ENCODE measurements around the gene RYR3. TPM values are rescaled to one million over a fixed set of nuclear protein-coding genes. Genes with fewer than 3 reads are reported as not detected.

The RYR3 gene
- total RNA-seq, 1 experiment from 2014 or later: 0.66 TPM

DNA sequence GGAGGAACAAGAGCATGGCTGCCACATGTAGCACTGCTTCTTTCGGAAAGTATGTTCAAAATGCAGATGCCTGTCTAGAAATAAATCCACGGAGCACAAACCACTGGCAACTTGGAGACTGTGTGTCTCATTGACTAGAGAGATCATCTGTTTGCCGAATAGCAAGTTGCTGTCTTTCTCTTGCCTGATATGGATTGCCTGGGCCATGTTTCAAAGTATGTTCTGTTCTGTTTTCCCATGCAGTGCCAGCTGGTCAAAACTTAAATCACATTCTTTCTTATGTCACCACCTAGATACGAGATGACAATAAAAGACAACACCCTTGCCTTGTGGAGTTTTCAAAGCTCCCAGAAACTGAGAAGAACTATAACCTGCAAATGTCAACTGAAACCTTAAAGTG, 318.9 kb downstream of the RYR3 start:
- Mint-ChIP-seq H3K4me3 (ENCODE audit: unreplicated experiment) (no peak overlapping the region), H3K4me1 (ENCODE audit: low read depth, unreplicated experiment) (no peaks in the 10 kb centered on the region), H3K9me3 (ENCODE audit: unreplicated experiment) (no peaks in the 10 kb centered on the region), H3K27ac (ENCODE audit: unreplicated experiment) (no peak overlapping the region), H3K36me3 (ENCODE audit: insufficient read depth, unreplicated experiment) (no peaks in the 10 kb centered on the region), H3K27me3 (ENCODE audit: insufficient read depth, unreplicated experiment) (peaks cover 18% of the 10 kb centered on the region)
- Histone ChIP-seq H3K9me3 (no peaks in the 10 kb centered on the region), H3K4me1 (no peaks in the 10 kb centered on the region), H3K4me3 (ENCODE audit: low read depth, low read length) (no peak overlapping the region), H3K27me3 (replicated peaks; ENCODE audit: control insufficient read depth, insufficient read depth, low read length) (no peaks in the 10 kb centered on the region), H3K36me3 (ENCODE audit: control insufficient read depth, insufficient read depth, low read length) (no peaks in the 10 kb centered on the region)
- no peak for DNase-seq
- POLR2A ChIA-PET: no interaction called here
- BruUV-seq (replicated peaks): no TSS peak
- TF ChIP-seq CTCF (IDR thresholded peaks at IDR 0.05; ENCODE audit: insufficient read depth in 1 of 2, low read depth in 1 of 2, low read length in 1 of 2, severe bottlenecking in 1 of 2, unreplicated experiment in 1 of 2): no peak
- intact Hi-C loops (cut with micrococcal nuclease; ENCODE audit: unreplicated experiment): no loop called here
- CTCF ChIA-PET: no interaction called here

- H3K36me3 ChIP-seq (ENCODE audit: control insufficient read depth, insufficient read depth, low read length): no peaks in the 10 kb centered on the region
- no peaks in the 10 kb centered on the region; the same call in 1 of the 2 replicates for H3K27me3 ChIP-seq (replicated peaks; ENCODE audit: control insufficient read depth, insufficient read depth, low read length)
- no peak overlapping the region for H3K4me3 Mint-ChIP-seq (ENCODE audit: unreplicated experiment)
- no peaks in the 10 kb centered on the region for H3K9me3 ChIP-seq
- no peaks in the 10 kb centered on the region for H3K9me3 Mint-ChIP-seq (ENCODE audit: unreplicated experiment)
- H3K36me3 Mint-ChIP-seq (ENCODE audit: insufficient read depth, unreplicated experiment): no peaks in the 10 kb centered on the region
- no peaks in the 10 kb centered on the region for H3K4me1 Mint-ChIP-seq (ENCODE audit: low read depth, unreplicated experiment)
- ChIA-PET CTCF (no interaction called here), POLR2A (no interaction called here)
- no peak for DNase-seq
- H3K27me3 Mint-ChIP-seq (ENCODE audit: insufficient read depth, unreplicated experiment): peaks cover 28% of the 10 kb centered on the region
- no peaks in the 10 kb centered on the region for H3K4me1 ChIP-seq
- intact Hi-C loops (cut with micrococcal nuclease; ENCODE audit: unreplicated experiment): no loop called here
- no peak overlapping the region for H3K27ac Mint-ChIP-seq (ENCODE audit: unreplicated experiment)
- H3K4me3 ChIP-seq (ENCODE audit: low read depth, low read length): no peak overlapping the region
- no peak for TF ChIP-seq CTCF (IDR thresholded peaks at IDR 0.05; ENCODE audit: insufficient read depth in 1 of 2, low read depth in 1 of 2, low read length in 1 of 2, severe bottlenecking in 1 of 2, unreplicated experiment in 1 of 2)
- no TSS peak for BruUV-seq (replicated peaks)
Observed at GRCh38 chr15:33636234-33636633, 325.5 kb downstream of the RYR3 start.

DNA sequence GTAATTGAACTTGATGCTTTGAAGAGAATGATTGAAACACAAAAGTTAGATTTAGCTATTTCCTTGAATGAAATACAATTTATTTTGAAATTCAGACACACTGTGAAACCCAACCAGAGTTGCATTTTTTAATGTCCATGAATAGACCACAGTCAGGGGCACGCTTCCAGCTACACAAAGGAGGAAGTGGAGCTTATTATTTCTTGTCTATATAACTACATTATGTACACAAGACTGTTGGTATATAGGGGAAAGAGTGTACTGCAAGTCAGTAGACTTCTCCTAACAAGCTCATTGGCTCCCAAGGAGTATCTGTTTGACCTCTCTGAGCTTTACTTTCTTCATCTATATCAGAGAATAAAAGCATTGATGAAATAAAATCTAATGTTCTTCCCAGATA, 326.2 kb downstream of the RYR3 start:
- TF ChIP-seq CTCF (IDR thresholded peaks at IDR 0.05; ENCODE audit: insufficient read depth in 1 of 2, low read depth in 1 of 2, low read length in 1 of 2, severe bottlenecking in 1 of 2, unreplicated experiment in 1 of 2): no peak
- no peaks in the 10 kb centered on the region for H3K4me1 ChIP-seq
- H3K36me3 ChIP-seq (ENCODE audit: control insufficient read depth, insufficient read depth, low read length): no peaks in the 10 kb centered on the region
- no peak overlapping the region for H3K4me3 Mint-ChIP-seq (ENCODE audit: unreplicated experiment)
- H3K9me3 ChIP-seq: no peaks in the 10 kb centered on the region
- POLR2A ChIA-PET: no interaction called here
- H3K27ac Mint-ChIP-seq (ENCODE audit: unreplicated experiment): no peak overlapping the region
- H3K9me3 Mint-ChIP-seq (ENCODE audit: unreplicated experiment): no peaks in the 10 kb centered on the region
- H3K36me3 Mint-ChIP-seq (ENCODE audit: insufficient read depth, unreplicated experiment): no peaks in the 10 kb centered on the region
- H3K4me3 ChIP-seq (ENCODE audit: low read depth, low read length): no peak overlapping the region
- no peak for DNase-seq
- peaks cover 30% of the 10 kb centered on the region for H3K27me3 Mint-ChIP-seq (ENCODE audit: insufficient read depth, unreplicated experiment)
- intact Hi-C loops (cut with micrococcal nuclease; ENCODE audit: unreplicated experiment): no loop called here
- CTCF ChIA-PET: no interaction called here
- no TSS peak for BruUV-seq (replicated peaks)
- H3K4me1 Mint-ChIP-seq (ENCODE audit: low read depth, unreplicated experiment): no peaks in the 10 kb centered on the region
- no peaks in the 10 kb centered on the region; the same call in 1 of the 2 replicates for H3K27me3 ChIP-seq (replicated peaks; ENCODE audit: control insufficient read depth, insufficient read depth, low read length)
